ENCODE data around the gene SMIM35. TPM values are rescaled to one million over a fixed set of nuclear protein-coding genes. Genes with fewer than 3 reads are reported as not detected.

Gene SMIM35
- total RNA-seq, 1 experiment from 2014 or later: not detected

- Histone ChIP-seq H2BK15ac (ENCODE audit: low read depth, low read length) (no peak overlapping the region), H2AK5ac (ENCODE audit: insufficient read length, low read length) (no peak overlapping the region), H3K27me3 (ENCODE audit: insufficient read depth, low read length) (no peaks in the 10 kb centered on the region), H3K9me3 (ENCODE audit: control insufficient read depth, low read depth, low read length) (no peaks in the 10 kb centered on the region), H3T11ph (ENCODE audit: low read length) (no peak overlapping the region), H3K79me2 (ENCODE audit: insufficient read depth, low read length) (no peaks in the 10 kb centered on the region), H3K27ac (ENCODE audit: insufficient read length, low read depth, low read length) (no peak overlapping the region), H2BK120ac (ENCODE audit: low read depth, low read length, poor library complexity, severe bottlenecking) (no peak overlapping the region), H4K20me1 (ENCODE audit: control insufficient read depth, insufficient read depth, insufficient read length) (no peaks in the 10 kb centered on the region), H2AFZ (ENCODE audit: low read length) (no peak overlapping the region), H4K5ac (ENCODE audit: insufficient read length, low read depth, low read length) (no peak overlapping the region), H2BK5ac (ENCODE audit: insufficient read length, low read length) (no peak overlapping the region), H3K18ac (ENCODE audit: insufficient read length, low read depth, low read length) (no peak overlapping the region), H4K8ac (replicated peaks; ENCODE audit: insufficient read length, low read depth, low read length) (no peak overlapping the region), H3K23ac (ENCODE audit: insufficient read length, low read depth, low read length) (no peak overlapping the region), H2BK12ac (ENCODE audit: insufficient read length, low read depth, low read length) (no peak overlapping the region), H4K91ac (ENCODE audit: insufficient read length, low read depth, low read length) (no peak overlapping the region), H3K56ac (ENCODE audit: insufficient read length, low read depth, low read length) (no peak overlapping the region), H3K4ac (ENCODE audit: low read depth, low read length) (no peak overlapping the region), H3K14ac (ENCODE audit: insufficient read depth, low read length) (no peak overlapping the region), H3K23me2 (ENCODE audit: insufficient read length, low read depth, low read length, poor library complexity, severe bottlenecking) (no peaks in the 10 kb centered on the region), H3K9ac (ENCODE audit: extremely low read depth, insufficient read length, low read length) (no peak overlapping the region), H3K79me1 (ENCODE audit: insufficient read depth, low read depth, low read length, poor library complexity, severe bottlenecking) (no peaks in the 10 kb centered on the region), H3K4me1 (ENCODE audit: insufficient read depth, low read length) (no peaks in the 10 kb centered on the region), H3K4me2 (ENCODE audit: insufficient read depth, insufficient read length, low read length) (no peak overlapping the region), H2BK20ac (ENCODE audit: low read depth, low read length, poor library complexity, severe bottlenecking) (no peak overlapping the region)
- Mint-ChIP-seq H3K27me3 (ENCODE audit: low read depth) (peaks cover 10% of the 10 kb centered on the region), H3K4me3 (no peak overlapping the region), H3K4me1 (peaks cover 4 to 6% of the 10 kb centered on the region in 2 experiments; a peak in 2 of 4 replicates), H3K27ac (no peak overlapping the region), H3K36me3 (ENCODE audit: insufficient read depth in 1 of 3, low read depth in 3 of 3) (no peaks in the 10 kb centered on the region), H3K9me3 (no peaks in the 10 kb centered on the region)
- DNase-seq: no peak
- TF ChIP-seq CTCF (conservative IDR thresholded peaks at IDR 0.05): no peak
- WGBS (ENCODE audit: extremely low coverage, insufficient read length, low lambda C conversion rate): no CpG with 5 or more reads among the region's 1 CpG
Measured at GRCh38 chr11:118042141-118042540, 44.6 kb downstream of the SMIM35 start.

All from H9 (cell line).